Naive B cell (primary cell): ENCODE results near the gene NBEAL2. TPM values are rescaled to one million over a fixed set of nuclear protein-coding genes. Genes with fewer than 3 reads are reported as not detected.
"Not testable (repeated sequence)": the region's sequence is repeated elsewhere in the genome, so short reads cannot be mapped to it uniquely, and the experiment has no call there.

Experiments
- ATAC-seq, 2 donors: fragments of 150-1000 bp; cut with Tn5 transposase; 2 replicates each; pipeline ENCODE4 v1.10.0; 2021; ENCODE audit warnings: low read depth in 2 of 2, mild to moderate bottlenecking in 2 of 2, moderate library complexity in 2 of 2
- DNase-seq: peaks from one replicate; pipeline ENCODE4 v3.0.0; 2022
- H3K27ac Mint-ChIP-seq, 6 donors: one replicate each; pipeline ENCODE4 v1.8.0; 2020 to 2022; ENCODE audit warnings: mild to moderate bottlenecking in 6 of 6, mixed read lengths in 6 of 6, moderate library complexity in 5 of 6, inconsistent platforms in 2 of 6
- H3K27me3 Mint-ChIP-seq, 3 donors: one replicate each; pipeline ENCODE4 v1.8.0; 2021 to 2022; ENCODE audit warnings: mixed read lengths in 3 of 3, mild to moderate bottlenecking in 1 of 3
- H3K36me3 Mint-ChIP-seq, 2 donors: one replicate each; pipeline ENCODE4 v1.8.0; 2020 to 2022; ENCODE audit warnings: mixed read lengths in 2 of 2, inconsistent platforms in 1 of 2, mild to moderate bottlenecking in 1 of 2
- H3K4me1 Mint-ChIP-seq, 3 donors: one replicate each; pipeline ENCODE4 v1.8.0; 2020 to 2022; ENCODE audit warnings: mixed read lengths in 3 of 3, inconsistent platforms in 1 of 3, mild to moderate bottlenecking in 1 of 3, moderate library complexity in 1 of 3
- H3K4me3 Mint-ChIP-seq, 8 donors: one replicate each; pipeline ENCODE4 v1.8.0; 2020 to 2022; ENCODE audit warnings: mild to moderate bottlenecking in 8 of 8, mixed read lengths in 8 of 8, moderate library complexity in 8 of 8, inconsistent platforms in 2 of 8
- H3K9me3 Mint-ChIP-seq, 7 donors: one replicate each; pipeline ENCODE4 v1.8.0; 2020 to 2022; ENCODE audit warnings: mixed read lengths in 7 of 7, mild to moderate bottlenecking in 5 of 7, inconsistent platforms in 2 of 7, moderate library complexity in 1 of 7
- polyA plus RNA-seq, 6 donors: library from polyadenylated mRNA; unstranded; fragments of 300-500 nt; fragmentation: Illumina TruSeq; gene quantifications; one replicate each; pipeline ENCODE4 v1.2.3, GENCODE V29; 2021; ENCODE audit warnings: low read depth in 6 of 6

NBEAL2 gene
- polyA plus RNA-seq, 6 donors from 2014 or later: 0.34 to 2.2 (median 1.5) TPM; not detected in 1

- DNase-seq (no peak), ATAC-seq (no peak)
- no peaks in the 10 kb centered on the region for H3K27me3 Mint-ChIP-seq
- H3K4me3 Mint-ChIP-seq: no peak overlapping the region
- peak overlapping the region in 2 of 6 donors; percentile 47 to 49 for H3K27ac Mint-ChIP-seq
- H3K36me3 Mint-ChIP-seq: peaks cover 0 to 5% of the 10 kb centered on the region in 2 donors
- H3K4me1 Mint-ChIP-seq: peaks cover 26 to 47% (median 28%) of the 10 kb centered on the region in 3 donors
- no peaks in the 10 kb centered on the region for H3K9me3 Mint-ChIP-seq
Observed at GRCh38 chr3:47022641-47023071, 43.2 kb downstream of the NBEAL2 start.

- DNase-seq (no peak), ATAC-seq (no peak)
- Mint-ChIP-seq H3K9me3 (no peaks in the 10 kb centered on the region), H3K4me3 (peak overlapping the region in 1 of 8 donors; percentile 50), H3K27me3 (no peaks in the 10 kb centered on the region), H3K4me1 (peaks cover 12 to 26% (median 18%) of the 10 kb centered on the region in 3 donors), H3K27ac (peak overlapping the region in 2 of 6 donors; percentile 12 to 25), H3K36me3 (no peaks in the 10 kb centered on the region)
Observed at GRCh38 chr3:47024932-47025331, 45.5 kb downstream of the NBEAL2 start.

GRCh38 chr3:47026432-47026831 lies 47.0 kb downstream of the NBEAL2 start:
- H3K36me3 Mint-ChIP-seq, ATAC-seq, H3K27me3 Mint-ChIP-seq, H3K4me3 Mint-ChIP-seq, H3K9me3 Mint-ChIP-seq, DNase-seq: not testable (repeated sequence)
- Mint-ChIP-seq H3K27ac (peak overlapping the region in 2 of 6 donors; percentile 12 to 72), H3K4me1 (peaks cover 17 to 32% (median 25%) of the 10 kb centered on the region in 3 donors)

- Mint-ChIP-seq H3K27ac (peak overlapping the region in 3 of 6 donors; percentile 8 to 51 (median 24)), H3K4me1 (peaks cover 18 to 43% (median 26%) of the 10 kb centered on the region in 3 donors), H3K27me3 (no peaks in the 10 kb centered on the region), H3K4me3 (no peak overlapping the region), H3K36me3 (no peaks in the 10 kb centered on the region), H3K9me3 (no peaks in the 10 kb centered on the region)
- DNase-seq (no peak), ATAC-seq (no peak)
Observed at GRCh38 chr3:47028146-47028545, 48.7 kb downstream of the NBEAL2 start.

GRCh38 chr3:47028667-47029066 lies 49.2 kb downstream of the NBEAL2 start:
- H3K27ac Mint-ChIP-seq: peak overlapping the region in 2 of 6 donors; percentile 8 to 41
- no peaks in the 10 kb centered on the region for H3K9me3 Mint-ChIP-seq
- peaks cover 18 to 45% (median 26%) of the 10 kb centered on the region in 3 donors for H3K4me1 Mint-ChIP-seq
- peak overlapping the region in 1 of 8 donors; percentile 22 for H3K4me3 Mint-ChIP-seq
- ATAC-seq (no peak), DNase-seq (no peak)
- H3K36me3 Mint-ChIP-seq: no peaks in the 10 kb centered on the region
- H3K27me3 Mint-ChIP-seq: no peaks in the 10 kb centered on the region

GRCh38 chr3:47031041-47031440 lies 51.6 kb downstream of the NBEAL2 start:
- Mint-ChIP-seq H3K36me3 (peaks cover 8 to 18% of the 10 kb centered on the region in 2 donors), H3K27ac (peak overlapping the region; percentile 39 to 97 (median 90)), H3K4me1 (peaks cover 10 to 29% (median 15%) of the 10 kb centered on the region in 3 donors)
- ATAC-seq: peak; percentile 87
- H3K9me3 Mint-ChIP-seq, H3K27me3 Mint-ChIP-seq, H3K4me3 Mint-ChIP-seq: not testable (repeated sequence)
- DNase-seq: peak; percentile 31

GRCh38 chr3:47034868-47035489 lies 55.5 kb downstream of the NBEAL2 start:
- no peaks in the 10 kb centered on the region for H3K27me3 Mint-ChIP-seq
- H3K4me3 Mint-ChIP-seq: no peak overlapping the region

GRCh38 chr3:47035645-47036044 lies 56.2 kb downstream of the NBEAL2 start:
- DNase-seq: no peak
- Mint-ChIP-seq H3K27me3 (no peaks in the 10 kb centered on the region), H3K4me1 (peaks cover 16 to 30% (median 26%) of the 10 kb centered on the region in 3 donors), H3K9me3 (peaks cover 0 to 6% (median 3%) of the 10 kb centered on the region in 7 donors), H3K27ac (peak overlapping the region in 3 of 6 donors; percentile 76 to 77 (median 76)), H3K4me3 (no peak overlapping the region), H3K36me3 (peaks cover 17 to 31% of the 10 kb centered on the region in 2 donors)
- ATAC-seq: no peak

More at GRCh38 chr3:47034868-47035489, 55.5 kb downstream of the NBEAL2 start:
- Mint-ChIP-seq H3K4me1 (peaks cover 16 to 31% (median 26%) of the 10 kb centered on the region in 3 donors), H3K9me3 (peaks cover 0 to 6% (median 3%) of the 10 kb centered on the region in 7 donors), H3K27ac (peak overlapping the region; percentile 6 to 83 (median 69)), H3K36me3 (peaks cover 17 to 31% of the 10 kb centered on the region in 2 donors)
- DNase-seq (no peak), ATAC-seq (no peak)

GRCh38 chr3:47036145-47036544 lies 56.7 kb downstream of the NBEAL2 start:
- Mint-ChIP-seq H3K27me3 (no peaks in the 10 kb centered on the region), H3K4me3 (peak overlapping the region in 1 of 8 donors; percentile 68), H3K27ac (peak overlapping the region in 5 of 6 donors; percentile 60 to 80 (median 77)), H3K9me3 (peaks cover 0 to 6% (median 3%) of the 10 kb centered on the region in 7 donors), H3K4me1 (peaks cover 12 to 25% (median 22%) of the 10 kb centered on the region in 3 donors), H3K36me3 (peaks cover 17 to 31% of the 10 kb centered on the region in 2 donors)
- no peak for ATAC-seq
- DNase-seq: no peak

GRCh38 chr3:47037302-47037701 lies 57.8 kb downstream of the NBEAL2 start:
- peak overlapping the region in 3 of 8 donors; percentile 13 to 65 (median 54) for H3K4me3 Mint-ChIP-seq

GRCh38 chr3:47041114-47041513 lies 61.6 kb downstream of the NBEAL2 start:
- H3K9me3 Mint-ChIP-seq: peaks cover 0 to 6% (median 3%) of the 10 kb centered on the region in 7 donors
- peak overlapping the region in 1 of 6 donors; percentile 84 for H3K27ac Mint-ChIP-seq
- ATAC-seq (no peak), DNase-seq (no peak)
- H3K4me3 Mint-ChIP-seq: no peak overlapping the region
- peaks cover 9 to 21% (median 12%) of the 10 kb centered on the region in 3 donors for H3K4me1 Mint-ChIP-seq
- H3K27me3 Mint-ChIP-seq: no peaks in the 10 kb centered on the region
- peaks cover 9 to 14% of the 10 kb centered on the region in 2 donors for H3K36me3 Mint-ChIP-seq

More at GRCh38 chr3:47037302-47037701, 57.8 kb downstream of the NBEAL2 start:
- not testable (repeated sequence) for H3K9me3 Mint-ChIP-seq, ATAC-seq, H3K27me3 Mint-ChIP-seq, DNase-seq
- H3K27ac Mint-ChIP-seq: peak overlapping the region; percentile 88 to 96 (median 95)
- peaks cover 8 to 18% (median 16%) of the 10 kb centered on the region in 3 donors for H3K4me1 Mint-ChIP-seq
- peaks cover 17 to 31% of the 10 kb centered on the region in 2 donors for H3K36me3 Mint-ChIP-seq

- Mint-ChIP-seq H3K4me3 (no peak overlapping the region), H3K36me3 (peaks cover 7 to 12% of the 10 kb centered on the region in 2 donors), H3K4me1 (peaks cover 9 to 20% (median 12%) of the 10 kb centered on the region in 3 donors), H3K9me3 (peaks cover 0 to 6% (median 3%) of the 10 kb centered on the region in 7 donors), H3K27me3 (no peaks in the 10 kb centered on the region), H3K27ac (peak overlapping the region in 5 of 6 donors; percentile 18 to 89 (median 56))
- DNase-seq (no peak), ATAC-seq (no peak)
Observed at GRCh38 chr3:47042231-47042791, 62.8 kb downstream of the NBEAL2 start.

- no peaks in the 10 kb centered on the region for H3K9me3 Mint-ChIP-seq
- peaks cover 8 to 10% of the 10 kb centered on the region in 2 donors for H3K36me3 Mint-ChIP-seq
- ATAC-seq: no peak
- H3K4me1 Mint-ChIP-seq: peaks cover 0 to 6% (median 6%) of the 10 kb centered on the region in 3 donors
- no peak overlapping the region for H3K4me3 Mint-ChIP-seq
- no peak for DNase-seq
- no peaks in the 10 kb centered on the region for H3K27me3 Mint-ChIP-seq
- H3K27ac Mint-ChIP-seq: peak overlapping the region in 3 of 6 donors; percentile 22 to 79 (median 60)
Observed at GRCh38 chr3:47047069-47047468, 67.6 kb downstream of the NBEAL2 start.
